Panc1 (cell line): Measurements from ENCODE around the gene ENOPH1. TPM values are rescaled to one million over a fixed set of nuclear protein-coding genes. Genes with fewer than 3 reads are reported as not detected.

Experiments
- ATAC-seq: fragments of 200-7000 bp; cut with Tn5 transposase; 2 replicates; pipeline ENCODE4 v1.9.1; 2020; ENCODE audit warnings: mild to moderate bottlenecking, moderate library complexity
- BruUV-seq: library from RNA; stranded (reverse); fragments of 400-500 nt; replicated peaks from 2 replicates; lab custom pipeline; 2021; lab: Mats Ljungman, UMichigan
- CTCF ChIA-PET: fragments of 300-600 bp; sonication (Branson Sonifier 250); formaldehyde crosslinking; loops from one replicate; lab custom pipeline; 2022; ENCODE audit warnings: antibody characterized with exemption; lab: Charles Lee
- POLR2A ChIA-PET: fragments of 300-600 bp; sonication (Branson Sonifier 250); formaldehyde crosslinking; loops from one replicate; lab custom pipeline; 2022; ENCODE audit warnings: antibody characterized with exemption; lab: Charles Lee
- DNase-seq: peaks from one replicate; pipeline ENCODE4 v3.0.0-alpha.2; 2010; ENCODE audit warnings: low read depth, low spot score
- H3K27ac ChIP-seq: 2 replicates; pipeline ENCODE4 v1.5.1; 2011; ENCODE audit warnings: mild to moderate bottlenecking, low read length, inconsistent platforms
- H3K27me3 ChIP-seq: fragments of 200-500 bp; sonication (Bioruptor generic); 2 replicates; pipeline ENCODE4 v1.6.0; 2014; ENCODE audit warnings: low read length, inconsistent platforms; ENCODE audit not compliant: control insufficient read depth, insufficient read depth
- H3K36me3 ChIP-seq: fragments of 200-500 bp; sonication (Bioruptor generic); 2 replicates; pipeline ENCODE4 v1.5.1; 2014; ENCODE audit warnings: inconsistent platforms, mild to moderate bottlenecking, low read length, moderate library complexity; ENCODE audit not compliant: control insufficient read depth, insufficient read depth
- H3K4me1 ChIP-seq: 2 replicates; pipeline ENCODE4 v1.5.1; 2011; ENCODE audit warnings: inconsistent platforms, mild to moderate bottlenecking, low read length, moderate library complexity; ENCODE audit not compliant: control insufficient read depth, insufficient read depth
- H3K4me3 ChIP-seq, 2 experiments: 2 replicates each; pipeline ENCODE4 v1.5.1; 2011 to 2012; ENCODE audit warnings: low read depth in 2 of 2, low read length in 2 of 2, mild to moderate bottlenecking in 2 of 2, inconsistent platforms in 1 of 2, moderate library complexity in 1 of 2
- H3K9me3 ChIP-seq: fragments of 200-500 bp; sonication (Bioruptor generic); 2 replicates; pipeline ENCODE4 v1.5.1; 2014; ENCODE audit warnings: low read depth, mild to moderate bottlenecking, inconsistent platforms, low read length, moderate library complexity; ENCODE audit not compliant: control insufficient read depth, insufficient read depth
- CTCF ChIP-seq: fragments of 450-650 bp; IDR thresholded peaks from 2 replicates; pipeline ENCODE4 v1.5.1; 2017; ENCODE audit warnings: mild to moderate bottlenecking
- POLR2AphosphoS5 ChIP-seq: IDR thresholded peaks from 2 replicates; pipeline ENCODE4 v1.6.1; 2012; ENCODE audit warnings: mild to moderate bottlenecking, low read depth, low read length, moderate library complexity
- REST ChIP-seq, 2 experiments: IDR thresholded peaks; 2 replicates each; pipeline ENCODE4 v1.6.1; 2011 to 2012; ENCODE audit warnings: low read depth in 2 of 2, control low read depth in 1 of 2, low read length in 1 of 2, mild to moderate bottlenecking in 1 of 2, moderate library complexity in 1 of 2; ENCODE audit not compliant: insufficient read depth in 1 of 2
- SIN3A ChIP-seq: IDR thresholded peaks from 2 replicates; pipeline ENCODE4 v1.6.1; 2012; ENCODE audit warnings: low read depth, mild to moderate bottlenecking, low read length, moderate library complexity, borderline replicate concordance; ENCODE audit not compliant: insufficient read depth
- TCF7L2 ChIP-seq: IDR thresholded peaks from 2 replicates; pipeline ENCODE4 v1.6.1; 2011; ENCODE audit warnings: mild to moderate bottlenecking, low read depth, low read length, inconsistent platforms
- in situ Hi-C: cut with HindIII; loops from 2 replicates; pipeline ENCODE4 v1.10.0; 2016; ENCODE audit warnings: low sequenced_read_pairs, low pct_unique_long_range_greater_than_20kb
- intact Hi-C: fragments of 100-400 bp; cut with micrococcal nuclease; formaldehyde crosslinking; loops from one replicate; pipeline ENCODE4 v1.10.0; 2022; ENCODE audit not compliant: unreplicated experiment
- total RNA-seq: library from RNA; stranded (reverse); gene quantifications from one replicate; pipeline ENCODE4 v1.2.1, GENCODE V29; 2021; ENCODE audit not compliant: unreplicated experiment

Gene ENOPH1
- total RNA-seq, 1 experiment from 2014 or later = 34.7 TPM

GRCh38 chr4:82434949-82435348 lies 4.6 kb downstream of the ENOPH1 start:
- Histone ChIP-seq H3K36me3 (no peaks in the 10 kb centered on the region; the same call in none of the 2 replicates), H3K27ac (no peak overlapping the region), H3K27me3 (no peaks in the 10 kb centered on the region), H3K9me3 (no peaks in the 10 kb centered on the region), H3K4me3 (no peak overlapping the region), H3K4me1 (peaks cover 10% of the 10 kb centered on the region)
- intact Hi-C loops = no loop called here
- in situ Hi-C loops = no loop called here
- no peak for DNase-seq
- CTCF ChIA-PET = no interaction called here
- no peak for ATAC-seq
- no peak for TF ChIP-seq SIN3A
- TF ChIP-seq CTCF = no peak
- no peak for TF ChIP-seq TCF7L2
- TF ChIP-seq POLR2AphosphoS5 = no peak
- no peak for TF ChIP-seq REST (IDR thresholded peaks at IDR 0.05; ENCODE audit: insufficient read depth in 1 of 2, low read depth in 2 of 2, low read length in 1 of 2)
- POLR2A ChIA-PET = no interaction called here
- BruUV-seq = no TSS peak

- no peaks in the 10 kb centered on the region for H3K9me3 ChIP-seq
- CTCF ChIA-PET = no interaction called here
- DNase-seq (no peak), ATAC-seq (no peak)
- BruUV-seq = no TSS peak
- no peak overlapping the region for H3K4me3 ChIP-seq
- H3K27me3 ChIP-seq = no peaks in the 10 kb centered on the region
- no peaks in the 10 kb centered on the region; the same call in 1 of the 2 replicates for H3K36me3 ChIP-seq
- intact Hi-C loops = no loop called here
- in situ Hi-C loops = no loop called here
- H3K27ac ChIP-seq = no peak overlapping the region
- POLR2A ChIA-PET = no interaction called here
- no peak for TF ChIP-seq SIN3A
- TF ChIP-seq REST (IDR thresholded peaks at IDR 0.05; ENCODE audit: insufficient read depth in 1 of 2, low read depth in 2 of 2, low read length in 1 of 2) = no peak
- TF ChIP-seq TCF7L2 = no peak
- TF ChIP-seq POLR2AphosphoS5 = no peak
- TF ChIP-seq CTCF = no peak
- peaks cover 10% of the 10 kb centered on the region for H3K4me1 ChIP-seq
Observed at GRCh38 chr4:82436130-82436529, 5.7 kb downstream of the ENOPH1 start.
